WTC11 (cell line): ENCODE measurements around the gene WDR91. TPM values are rescaled to one million over a fixed set of nuclear protein-coding genes. Genes with fewer than 3 reads are reported as not detected.
A peak's percentile ranks its signal among the peaks of the same experiment; 100 is the strongest.

Source experiments
- ATAC-seq: fragments of 200-7000 bp; cut with Tn5 transposase; 2 replicates; pipeline ENCODE4 v1.10.0; 2021; ENCODE audit warnings: mild to moderate bottlenecking, moderate library complexity
- CTCF ChIA-PET: fragments of 300-600 bp; sonication (Branson Sonifier 250); formaldehyde crosslinking; loops from one replicate; lab custom pipeline; 2021; ENCODE audit warnings: antibody characterized with exemption; lab: Charles Lee
- POLR2A ChIA-PET: fragments of 350-600 bp; sonication (Branson Sonifier 250); formaldehyde crosslinking; loops from one replicate; lab custom pipeline; 2021; ENCODE audit warnings: antibody characterized with exemption; lab: Charles Lee
- DNase-seq: peaks from one replicate; pipeline ENCODE4 v3.0.0; 2021; ENCODE audit warnings: low spot score
- H3K27ac Mint-ChIP-seq: 2 replicates; pipeline ENCODE4 v1.8.0; 2021; ENCODE audit warnings: mixed read lengths
- H3K27me3 Mint-ChIP-seq: 2 replicates; pipeline ENCODE4 v1.8.0; 2021; ENCODE audit warnings: low read depth, mild to moderate bottlenecking, moderate library complexity, mixed read lengths
- H3K36me3 Mint-ChIP-seq: 2 replicates; pipeline ENCODE4 v1.8.0; 2021; ENCODE audit warnings: mixed read lengths
- H3K4me1 Mint-ChIP-seq: 2 replicates; pipeline ENCODE4 v1.8.0; 2022; ENCODE audit warnings: mixed read lengths
- H3K4me3 Mint-ChIP-seq: 2 replicates; pipeline ENCODE4 v1.8.0; 2021; ENCODE audit warnings: mild to moderate bottlenecking, moderate library complexity, mixed read lengths
- H3K9me3 Mint-ChIP-seq: 2 replicates; pipeline ENCODE4 v1.8.0; 2021; ENCODE audit warnings: mixed read lengths
- ATF1 ChIP-seq: sonication (generic); formaldehyde crosslinking; IDR thresholded peaks from 2 replicates; pipeline ENCODE4 v1.8.1; 2023; ENCODE audit warnings: mild to moderate bottlenecking, moderate library complexity, missing genetic modification reagents
- ERG ChIP-seq: fragments of 250-450 bp; sonication (Bioruptor Pico); IDR thresholded peaks from 2 replicates; pipeline ENCODE4 v1.8.0; 2021; ENCODE audit warnings: mild to moderate bottlenecking
- GABPB1 ChIP-seq: sonication (generic); formaldehyde crosslinking; IDR thresholded peaks from 2 replicates; pipeline ENCODE4 v1.8.1; 2023; ENCODE audit warnings: mild to moderate bottlenecking, missing genetic modification reagents
- HMGA2 ChIP-seq: fragments of 250-450 bp; sonication (Bioruptor Pico); IDR thresholded peaks from 2 replicates; pipeline ENCODE4 v1.4.0; 2021; ENCODE audit warnings: mild to moderate bottlenecking, moderate library complexity
- JAZF1 ChIP-seq: fragments of 250-450 bp; sonication (Bioruptor Pico); IDR thresholded peaks from 2 replicates; pipeline ENCODE4 v1.9.0; 2021; ENCODE audit warnings: moderate library complexity, mild to moderate bottlenecking, inconsistent platforms
- NFE2L1 ChIP-seq: sonication (generic); formaldehyde crosslinking; IDR thresholded peaks from 2 replicates; pipeline ENCODE4 v1.8.1; 2023; ENCODE audit warnings: missing genetic modification reagents
- OVOL2 ChIP-seq: fragments of 250-450 bp; sonication (Bioruptor Pico); IDR thresholded peaks from 2 replicates; pipeline ENCODE4 v1.9.0; 2021; ENCODE audit warnings: mild to moderate bottlenecking, borderline replicate concordance
- PRRX2 ChIP-seq: fragments of 250-450 bp; sonication (Bioruptor Pico); IDR thresholded peaks from 2 replicates; pipeline ENCODE4 v1.8.0; 2021; ENCODE audit warnings: mild to moderate bottlenecking
- SMAD4 ChIP-seq: sonication (generic); formaldehyde crosslinking; IDR thresholded peaks from 2 replicates; pipeline ENCODE4 v1.8.0; 2022; ENCODE audit warnings: mild to moderate bottlenecking, missing genetic modification reagents
- TEAD4 ChIP-seq: sonication (generic); formaldehyde crosslinking; IDR thresholded peaks from 2 replicates; pipeline ENCODE4 v1.8.0; 2022; ENCODE audit warnings: mild to moderate bottlenecking, missing genetic modification reagents
- ZBTB21 ChIP-seq: sonication (generic); formaldehyde crosslinking; IDR thresholded peaks from 2 replicates; pipeline ENCODE4 v1.8.1; 2023; ENCODE audit warnings: mild to moderate bottlenecking, missing genetic modification reagents, borderline replicate concordance
- ZNF138 ChIP-seq: sonication (generic); formaldehyde crosslinking; conservative IDR thresholded peaks from 2 replicates; pipeline ENCODE4 v1.8.1; 2022; ENCODE audit warnings: mild to moderate bottlenecking, moderate library complexity, missing genetic modification reagents
- ZNF232 ChIP-seq: sonication (generic); formaldehyde crosslinking; IDR thresholded peaks from 2 replicates; pipeline ENCODE4 v1.8.0; 2022; ENCODE audit warnings: mild to moderate bottlenecking, missing genetic modification reagents
- ZNF317 ChIP-seq: sonication (generic); formaldehyde crosslinking; IDR thresholded peaks from 2 replicates; pipeline ENCODE4 v1.8.1; 2023; ENCODE audit warnings: low read depth, mild to moderate bottlenecking, moderate library complexity, missing genetic modification reagents, borderline replicate concordance
- ZSCAN18 ChIP-seq: fragments of 250-450 bp; sonication (Bioruptor Pico); IDR thresholded peaks from 2 replicates; pipeline ENCODE4 v2.1.2; 2022; ENCODE audit warnings: mild to moderate bottlenecking, moderate library complexity
- total RNA-seq: library from RNA; stranded (reverse); gene quantifications from 3 replicates; pipeline ENCODE4 v1.2.3, GENCODE V29; 2021
- TF ChIP-seq, protein P1 (sequence below): sonication (generic); formaldehyde crosslinking; IDR thresholded peaks from 2 replicates; pipeline ENCODE4 v1.8.1; 2023; ENCODE audit warnings: mild to moderate bottlenecking, missing genetic modification reagents, borderline replicate concordance
- TF ChIP-seq, protein P2 (sequence below): sonication (generic); formaldehyde crosslinking; IDR thresholded peaks from 2 replicates; pipeline ENCODE4 v1.8.1; 2022; ENCODE audit warnings: mild to moderate bottlenecking, missing genetic modification reagents, moderate library complexity, borderline replicate concordance
- TF ChIP-seq, protein P3 (sequence below): sonication (generic); formaldehyde crosslinking; IDR thresholded peaks from 2 replicates; pipeline ENCODE4 v1.8.1; 2023; ENCODE audit warnings: mild to moderate bottlenecking, missing genetic modification reagents, moderate library complexity

WDR91 gene
- total RNA-seq, 1 experiment from 2014 or later, result 12.0 TPM

DNA sequence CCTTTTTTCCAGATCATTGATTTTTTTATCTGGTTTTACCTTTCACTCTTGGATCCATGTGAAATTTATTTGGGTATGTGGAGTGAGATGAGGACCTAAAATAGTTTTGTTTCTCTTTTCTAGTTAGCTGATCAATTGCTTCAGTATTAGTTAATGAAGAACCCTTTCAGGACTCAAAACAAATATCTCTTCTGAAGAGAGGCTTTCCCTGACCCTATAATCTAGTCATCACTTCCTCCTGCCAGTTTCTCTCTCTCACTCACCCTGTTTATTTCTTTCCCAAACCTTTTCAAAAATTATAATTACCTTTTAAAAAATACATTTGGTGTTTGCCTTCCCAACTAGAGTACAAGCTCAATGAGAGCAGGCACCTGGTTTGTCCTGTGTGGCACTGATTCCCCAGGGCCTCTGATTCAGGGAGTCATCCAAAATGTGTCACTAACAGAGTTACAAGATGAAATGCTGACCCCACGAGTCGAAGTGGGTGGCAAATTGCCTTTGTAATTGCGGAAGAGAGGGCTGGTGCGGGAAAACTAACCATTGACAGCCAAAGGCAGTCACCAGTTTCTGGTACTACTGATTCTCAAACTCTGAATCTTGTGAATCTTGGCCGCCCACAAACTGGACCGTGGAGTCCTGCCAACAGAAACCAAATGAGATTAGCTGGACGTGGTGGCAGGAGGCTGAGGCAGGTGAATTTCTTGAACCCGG is 61.1 kb downstream of the WDR91 start (continued):
- TF ChIP-seq, protein P1, sequence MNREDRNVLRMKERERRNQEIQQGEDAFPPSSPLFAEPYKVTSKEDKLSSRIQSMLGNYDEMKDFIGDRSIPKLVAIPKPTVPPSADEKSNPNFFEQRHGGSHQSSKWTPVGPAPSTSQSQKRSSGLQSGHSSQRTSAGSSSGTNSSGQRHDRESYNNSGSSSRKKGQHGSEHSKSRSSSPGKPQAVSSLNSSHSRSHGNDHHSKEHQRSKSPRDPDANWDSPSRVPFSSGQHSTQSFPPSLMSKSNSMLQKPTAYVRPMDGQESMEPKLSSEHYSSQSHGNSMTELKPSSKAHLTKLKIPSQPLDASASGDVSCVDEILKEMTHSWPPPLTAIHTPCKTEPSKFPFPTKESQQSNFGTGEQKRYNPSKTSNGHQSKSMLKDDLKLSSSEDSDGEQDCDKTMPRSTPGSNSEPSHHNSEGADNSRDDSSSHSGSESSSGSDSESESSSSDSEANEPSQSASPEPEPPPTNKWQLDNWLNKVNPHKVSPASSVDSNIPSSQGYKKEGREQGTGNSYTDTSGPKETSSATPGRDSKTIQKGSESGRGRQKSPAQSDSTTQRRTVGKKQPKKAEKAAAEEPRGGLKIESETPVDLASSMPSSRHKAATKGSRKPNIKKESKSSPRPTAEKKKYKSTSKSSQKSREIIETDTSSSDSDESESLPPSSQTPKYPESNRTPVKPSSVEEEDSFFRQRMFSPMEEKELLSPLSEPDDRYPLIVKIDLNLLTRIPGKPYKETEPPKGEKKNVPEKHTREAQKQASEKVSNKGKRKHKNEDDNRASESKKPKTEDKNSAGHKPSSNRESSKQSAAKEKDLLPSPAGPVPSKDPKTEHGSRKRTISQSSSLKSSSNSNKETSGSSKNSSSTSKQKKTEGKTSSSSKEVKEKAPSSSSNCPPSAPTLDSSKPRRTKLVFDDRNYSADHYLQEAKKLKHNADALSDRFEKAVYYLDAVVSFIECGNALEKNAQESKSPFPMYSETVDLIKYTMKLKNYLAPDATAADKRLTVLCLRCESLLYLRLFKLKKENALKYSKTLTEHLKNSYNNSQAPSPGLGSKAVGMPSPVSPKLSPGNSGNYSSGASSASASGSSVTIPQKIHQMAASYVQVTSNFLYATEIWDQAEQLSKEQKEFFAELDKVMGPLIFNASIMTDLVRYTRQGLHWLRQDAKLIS (CRISPR knock-in tag), result no peak
- TF ChIP-seq SMAD4 (no peak), ZNF232 (CRISPR knock-in tag) (no peak), ERG (CRISPR knock-in tag) (no peak), OVOL2 (CRISPR knock-in tag) (no peak), GABPB1 (no peak)
- TF ChIP-seq, protein P2, sequence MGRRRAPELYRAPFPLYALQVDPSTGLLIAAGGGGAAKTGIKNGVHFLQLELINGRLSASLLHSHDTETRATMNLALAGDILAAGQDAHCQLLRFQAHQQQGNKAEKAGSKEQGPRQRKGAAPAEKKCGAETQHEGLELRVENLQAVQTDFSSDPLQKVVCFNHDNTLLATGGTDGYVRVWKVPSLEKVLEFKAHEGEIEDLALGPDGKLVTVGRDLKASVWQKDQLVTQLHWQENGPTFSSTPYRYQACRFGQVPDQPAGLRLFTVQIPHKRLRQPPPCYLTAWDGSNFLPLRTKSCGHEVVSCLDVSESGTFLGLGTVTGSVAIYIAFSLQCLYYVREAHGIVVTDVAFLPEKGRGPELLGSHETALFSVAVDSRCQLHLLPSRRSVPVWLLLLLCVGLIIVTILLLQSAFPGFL (CRISPR knock-in tag), result no peak

DNA sequence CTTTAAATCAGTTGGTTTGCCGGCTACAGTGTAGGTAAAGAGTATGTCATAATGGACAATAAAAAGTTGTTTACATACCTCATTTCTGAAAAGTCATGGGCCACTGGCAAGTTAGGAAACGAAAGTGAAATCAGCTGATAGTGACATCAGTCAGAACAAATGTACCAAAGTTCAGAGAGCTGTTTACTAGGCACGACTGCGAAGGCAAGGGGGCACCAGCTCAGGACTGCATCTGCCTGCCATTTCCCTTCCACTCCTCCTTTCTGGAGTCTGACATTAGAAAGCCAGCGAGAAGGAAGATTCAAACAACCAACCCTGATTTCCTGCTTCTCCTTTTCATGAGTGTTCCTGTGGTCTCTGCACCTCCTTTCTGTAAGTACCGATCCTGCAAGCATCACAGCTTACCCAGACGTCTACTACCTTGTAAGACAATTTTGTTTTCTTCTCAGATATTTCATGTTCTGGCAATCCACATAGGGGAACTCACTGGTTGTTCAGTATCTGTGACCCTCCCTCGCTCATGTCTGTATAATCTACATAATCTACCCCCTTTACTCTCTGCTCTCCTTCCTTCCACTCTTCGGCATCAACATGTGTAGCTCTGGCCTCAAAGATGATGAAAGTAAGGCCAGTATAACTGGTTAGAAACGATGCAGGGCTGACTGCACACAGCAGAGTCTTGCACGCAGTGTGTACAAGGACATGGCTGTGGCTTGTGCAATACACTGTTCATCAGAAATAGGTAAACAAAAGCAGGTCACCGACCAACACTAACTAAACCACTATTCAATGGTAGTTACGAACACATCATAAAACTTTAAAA is 63.2 kb downstream of the WDR91 start, which contains the start of gene TMEM140:
Gene TMEM140 (plus strand): TSS at position 174 of the 823 bp plus-strand sequence. CDS start 16,370 bp downstream, outside the sequence.
- H3K27ac Mint-ChIP-seq, result no peak within 1 kb of the TSS
- ATAC-seq, result no peak
- H3K36me3 Mint-ChIP-seq, result no peaks in the 10 kb centered on the region
- CTCF ChIA-PET, result interaction anchor here (1.3 to 1.6 kb wide), 2 partner anchors 13 to 22 kb away, joined by 3 to 5 read pairs; partner anchors contain the start of gene CYREN
- POLR2A ChIA-PET, result no interaction called here
- peaks cover 13% of the 10 kb centered on the region for H3K4me1 Mint-ChIP-seq
- H3K4me3 Mint-ChIP-seq, result no peak within 1 kb of the TSS
- no peak for DNase-seq
- TF ChIP-seq GABPB1, result peak; percentile 96
- no peak for TF ChIP-seq ZBTB21 (CRISPR knock-in tag)
- TF ChIP-seq HMGA2 (CRISPR knock-in tag), result no peak
- TF ChIP-seq, protein P3, sequence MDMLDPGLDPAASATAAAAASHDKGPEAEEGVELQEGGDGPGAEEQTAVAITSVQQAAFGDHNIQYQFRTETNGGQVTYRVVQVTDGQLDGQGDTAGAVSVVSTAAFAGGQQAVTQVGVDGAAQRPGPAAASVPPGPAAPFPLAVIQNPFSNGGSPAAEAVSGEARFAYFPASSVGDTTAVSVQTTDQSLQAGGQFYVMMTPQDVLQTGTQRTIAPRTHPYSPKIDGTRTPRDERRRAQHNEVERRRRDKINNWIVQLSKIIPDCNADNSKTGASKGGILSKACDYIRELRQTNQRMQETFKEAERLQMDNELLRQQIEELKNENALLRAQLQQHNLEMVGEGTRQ (CRISPR knock-in tag), result no peak
- no peaks in the 10 kb centered on the region for H3K27me3 Mint-ChIP-seq
- peaks cover 5% of the 10 kb centered on the region for H3K9me3 Mint-ChIP-seq

DNA sequence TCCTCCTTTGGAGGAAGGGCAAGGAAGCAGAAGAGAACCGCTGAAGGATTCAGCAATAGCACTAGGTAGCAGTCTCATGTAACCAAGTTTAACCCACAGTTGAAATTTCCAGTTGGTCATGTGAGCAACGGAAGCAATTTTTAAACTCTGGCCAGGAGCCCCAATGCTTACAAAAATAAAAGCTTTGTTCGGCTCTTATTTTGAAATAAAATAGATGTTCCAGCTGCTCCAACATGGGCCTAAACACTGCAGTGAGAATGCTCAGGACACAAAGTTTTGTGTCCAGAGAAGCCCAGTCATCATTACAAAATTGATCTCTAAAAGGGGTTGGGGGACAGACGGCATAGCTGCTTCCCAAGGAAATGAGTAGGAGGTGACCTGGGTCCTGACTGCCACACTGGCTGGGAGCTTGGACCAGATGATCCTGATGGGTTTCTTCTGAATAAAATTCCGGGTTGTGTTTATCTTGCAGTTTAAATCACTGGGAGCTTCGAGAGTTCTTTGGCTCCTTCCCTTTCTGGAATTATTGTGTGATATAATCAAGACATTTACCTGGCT is 63.9 kb downstream of the WDR91 start:
- no peak for TF ChIP-seq TEAD4 (CRISPR knock-in tag)
- no peak for TF ChIP-seq ATF1 (CRISPR knock-in tag)
- no peak for TF ChIP-seq PRRX2 (CRISPR knock-in tag)
- TF ChIP-seq NFE2L1 (CRISPR knock-in tag), result no peak
- no peak for TF ChIP-seq ZSCAN18
- no peak for TF ChIP-seq ZNF138
- TF ChIP-seq, protein P3 (CRISPR knock-in tag), result no peak
- no peak for TF ChIP-seq ZNF232 (CRISPR knock-in tag)
- TF ChIP-seq JAZF1 (CRISPR knock-in tag), result no peak
- TF ChIP-seq ZNF317 (CRISPR knock-in tag), result no peak
- no peaks in the 10 kb centered on the region for H3K9me3 Mint-ChIP-seq
- DNase-seq (no peak), ATAC-seq (no peak)
- no peaks in the 10 kb centered on the region for H3K36me3 Mint-ChIP-seq
- no peaks in the 10 kb centered on the region for H3K27me3 Mint-ChIP-seq
- H3K27ac Mint-ChIP-seq, result no peak overlapping the region
- ChIA-PET CTCF (interaction anchor here (1.6 kb wide), 1 partner anchor 23 kb away, joined by 5 read pairs; the partner anchor contains the start of gene CYREN), POLR2A (no interaction called here)
- H3K4me3 Mint-ChIP-seq, result no peak overlapping the region
- H3K4me1 Mint-ChIP-seq, result peaks cover 13% of the 10 kb centered on the region
